Superior temporal gyrus (tissue), 1 donor: ENCODE measurements around the gene GPR45.

Source experiments
- DNase-seq: peaks from one replicate; pipeline ENCODE4 v3.0.0-alpha.2; 2016; ENCODE audit errors: extremely low spot score

GPR45 gene

DNA sequence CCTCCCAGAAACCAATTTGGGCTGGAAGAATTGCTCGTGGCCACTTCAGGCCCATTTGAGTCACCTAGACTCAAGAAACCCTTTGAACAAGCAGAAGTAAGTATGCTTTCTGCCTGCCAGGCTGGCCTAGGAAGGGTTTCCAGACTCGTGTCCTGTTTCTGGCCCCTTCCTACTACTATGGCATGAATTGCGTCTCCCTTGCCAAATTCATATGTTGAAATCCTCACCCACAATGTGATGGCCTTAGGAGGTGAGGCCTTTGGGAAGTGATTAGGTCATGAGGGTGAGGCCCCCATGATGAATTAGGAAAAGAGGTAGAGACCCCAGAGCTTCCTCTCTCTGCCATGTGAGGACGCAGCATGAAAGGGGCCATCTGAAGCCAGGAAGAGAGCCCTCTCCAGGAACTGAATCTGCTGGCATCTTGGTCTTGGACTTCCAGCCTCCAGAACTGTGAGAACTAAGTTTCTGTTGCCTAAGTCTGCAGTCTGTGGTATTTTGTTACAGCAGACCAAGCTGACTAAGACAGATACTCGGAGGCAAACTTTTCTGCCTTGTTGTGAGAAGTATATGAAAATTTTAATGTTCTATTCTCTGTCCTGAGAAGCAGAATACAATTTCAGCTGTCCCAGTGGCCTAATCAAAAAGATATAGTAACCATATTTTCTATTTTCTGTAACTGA, 13.1 kb downstream of the GPR45 start:
- no peak for DNase-seq

DNA sequence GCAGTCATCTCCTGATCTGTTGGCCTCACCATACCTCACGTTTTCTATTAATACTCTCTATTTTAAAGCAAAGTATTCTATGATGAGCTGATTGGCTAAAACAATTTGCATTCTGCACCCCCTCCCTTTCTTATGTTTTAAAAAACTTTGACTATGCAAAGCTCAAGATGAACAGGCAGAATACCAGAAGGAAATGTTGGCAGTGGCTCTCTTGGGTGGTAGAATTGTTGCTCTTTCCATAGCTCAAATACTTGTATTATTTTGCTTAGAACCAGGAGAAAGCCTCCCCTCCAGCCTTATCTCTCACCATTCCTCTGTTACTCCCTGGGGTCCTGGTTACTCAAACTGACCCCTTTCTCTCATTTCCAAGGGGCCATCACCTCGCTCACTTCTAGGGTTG, 14.4 kb downstream of the GPR45 start:
- no peak for DNase-seq

DNA sequence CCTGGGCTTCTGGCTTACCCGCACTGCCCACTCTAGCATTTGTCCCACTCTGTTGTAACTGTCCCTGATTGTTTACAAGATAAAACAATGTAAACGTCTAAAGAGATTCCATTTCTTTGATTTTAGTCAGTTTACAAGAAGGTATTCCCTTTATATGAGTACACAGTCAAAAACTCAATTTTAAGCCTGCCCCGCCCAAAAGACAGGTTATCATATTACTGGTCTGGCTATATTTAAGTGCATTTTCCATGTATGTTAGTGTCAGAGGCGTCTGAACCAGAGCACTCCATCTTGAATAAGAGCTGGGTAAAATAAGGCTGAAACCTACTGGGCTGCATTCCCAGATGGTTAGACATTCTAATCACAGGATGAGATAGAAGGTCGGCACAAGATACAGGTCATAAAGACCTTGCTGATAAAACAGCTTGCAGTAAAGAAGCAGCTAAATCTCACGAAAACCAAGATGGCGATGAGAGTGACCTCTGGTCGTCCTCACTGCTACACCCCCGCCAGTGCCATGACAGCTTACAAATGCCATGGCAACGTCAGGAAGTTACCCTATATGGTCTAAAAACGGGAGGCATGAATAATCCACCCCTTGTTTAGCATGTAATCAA, 15.0 kb downstream of the GPR45 start:
- no peak for DNase-seq

DNA sequence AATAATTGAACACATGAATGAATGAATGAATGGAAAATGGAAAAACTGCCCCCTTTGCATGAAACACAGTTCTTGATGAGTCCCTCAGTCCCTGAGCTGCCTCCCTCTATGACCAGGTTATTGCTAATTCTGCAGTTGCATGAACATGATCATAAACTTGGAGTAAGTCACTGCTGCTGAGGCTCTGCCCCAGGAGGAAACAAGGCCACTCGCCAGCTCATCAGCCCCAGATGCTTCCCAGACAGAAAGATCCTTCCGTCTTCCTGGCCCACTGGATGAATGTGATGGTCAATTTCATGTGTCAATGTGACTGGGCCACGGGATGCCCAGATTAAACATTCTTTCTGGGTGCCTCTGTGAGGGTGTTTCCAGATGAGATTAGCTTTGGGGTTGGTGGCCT, 16.4 kb downstream of the GPR45 start:
- DNase-seq = no peak

DNA sequence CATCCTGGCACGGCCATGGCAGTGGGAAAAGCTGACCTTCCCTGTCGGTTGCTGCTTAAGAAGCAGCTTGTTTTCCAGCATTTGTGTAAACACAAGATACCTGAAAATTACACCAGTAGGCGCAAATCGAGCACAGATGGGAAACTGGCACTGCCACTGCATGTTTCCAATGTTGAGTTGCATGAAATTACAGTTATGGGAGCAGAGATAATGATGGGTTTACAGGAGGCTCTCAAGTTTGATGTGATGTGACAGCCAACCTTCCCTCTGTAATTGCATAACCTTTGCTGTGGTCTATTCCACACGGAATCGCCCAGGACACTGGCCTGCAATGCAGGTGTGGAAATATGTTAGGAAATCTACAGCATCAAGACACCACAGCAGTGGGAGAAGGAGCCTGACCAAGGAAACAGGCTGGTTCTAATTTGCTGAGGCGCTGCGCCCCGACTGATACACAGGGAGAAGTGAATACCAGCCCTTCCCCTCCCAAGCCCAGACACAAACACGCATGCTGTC, 17.4 kb downstream of the GPR45 start:
- DNase-seq = no peak

DNA sequence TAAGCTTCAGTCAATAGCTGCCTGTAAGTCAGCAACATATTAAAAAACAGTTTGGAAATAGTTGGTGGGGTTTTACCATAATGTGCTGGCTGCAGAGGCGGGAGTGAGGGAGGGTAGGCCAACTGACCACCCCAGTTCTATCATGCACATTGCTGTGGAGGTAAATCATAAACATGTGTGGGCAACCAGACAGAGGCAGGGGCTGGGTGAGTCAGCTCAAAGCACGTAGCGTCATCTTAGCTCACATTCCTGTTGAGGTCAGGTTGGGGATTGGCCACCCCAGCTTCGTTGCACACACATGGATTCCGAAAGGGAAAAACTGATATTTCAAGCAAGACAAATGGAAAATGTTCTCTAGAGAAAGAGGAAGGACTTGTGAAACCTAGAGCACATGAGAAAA, 19.5 kb downstream of the GPR45 start:
- DNase-seq = no peak

DNA sequence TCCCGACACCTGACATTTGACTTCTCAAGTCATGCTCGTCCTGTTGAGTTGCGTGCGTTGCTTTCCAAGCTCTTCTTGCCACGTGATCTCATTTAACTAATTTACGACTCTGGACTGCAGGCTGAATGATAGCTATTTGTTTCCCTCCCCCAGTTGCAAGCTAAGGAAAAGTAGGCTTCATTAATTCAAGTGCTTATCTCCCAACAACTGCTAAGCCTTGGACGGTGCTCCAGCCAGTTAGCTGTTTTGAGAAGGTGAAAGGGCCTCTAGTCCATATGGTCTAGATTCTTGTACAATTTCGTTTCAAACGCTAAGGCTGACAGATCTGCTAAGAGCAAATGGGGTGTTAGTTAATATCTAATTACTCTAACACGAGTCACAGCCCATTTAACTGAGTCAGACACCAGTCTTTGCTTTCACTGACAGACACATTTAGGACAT, 21.1 kb downstream of the GPR45 start:
- no peak for DNase-seq

DNA sequence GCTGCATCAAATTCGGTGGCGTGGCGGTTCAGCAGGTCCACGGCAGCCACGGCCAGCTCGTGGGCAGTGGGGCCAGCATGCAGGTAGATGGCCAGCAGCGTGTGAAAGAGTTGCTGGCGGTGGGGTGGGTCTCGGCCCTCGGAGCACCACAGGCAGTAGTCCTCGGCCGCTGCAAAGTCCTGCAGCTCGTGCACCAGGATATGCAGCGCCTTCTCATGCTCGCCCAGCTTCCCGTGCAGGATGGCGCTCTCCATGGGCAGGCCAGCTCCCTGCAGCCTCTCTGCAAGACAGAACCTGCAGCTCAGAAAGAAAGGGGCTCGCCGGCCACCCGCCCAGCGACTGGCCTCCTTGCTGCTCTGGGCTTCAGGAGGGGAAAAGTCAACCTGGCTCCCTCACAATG, 27.9 kb downstream of the GPR45 start:
- DNase-seq = no peak

DNA sequence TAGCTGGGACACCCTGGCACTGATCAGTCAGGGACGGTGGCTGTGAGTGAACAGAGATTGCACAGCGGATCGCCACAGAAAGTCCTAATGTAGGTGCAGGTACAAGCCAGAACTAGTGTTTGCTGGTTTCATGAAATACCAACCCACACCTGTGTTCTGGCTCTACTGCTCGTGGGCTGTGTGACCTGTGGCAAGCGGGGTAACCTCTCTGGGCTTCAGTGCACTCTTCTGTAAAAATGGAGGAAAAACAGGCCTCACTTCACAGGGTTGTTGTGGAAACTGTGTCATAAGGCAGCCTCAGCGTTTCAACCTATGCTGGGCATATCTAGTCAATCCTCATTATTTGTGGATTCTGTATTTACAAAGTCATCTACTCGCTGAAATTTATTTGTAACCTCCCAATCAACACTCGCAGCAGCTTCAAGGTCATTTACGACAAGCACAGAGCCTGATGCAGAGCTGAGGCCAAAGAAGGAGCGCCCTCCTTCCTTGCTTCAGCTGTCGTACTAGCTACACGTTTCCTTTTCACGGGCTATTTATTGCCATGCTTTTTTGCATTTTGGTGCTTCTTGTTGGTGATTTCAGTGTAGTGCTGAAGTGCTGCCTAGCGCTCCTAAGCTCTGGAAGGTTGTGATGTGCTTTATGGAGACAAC, 30.0 kb downstream of the GPR45 start:
- no peak for DNase-seq

DNA sequence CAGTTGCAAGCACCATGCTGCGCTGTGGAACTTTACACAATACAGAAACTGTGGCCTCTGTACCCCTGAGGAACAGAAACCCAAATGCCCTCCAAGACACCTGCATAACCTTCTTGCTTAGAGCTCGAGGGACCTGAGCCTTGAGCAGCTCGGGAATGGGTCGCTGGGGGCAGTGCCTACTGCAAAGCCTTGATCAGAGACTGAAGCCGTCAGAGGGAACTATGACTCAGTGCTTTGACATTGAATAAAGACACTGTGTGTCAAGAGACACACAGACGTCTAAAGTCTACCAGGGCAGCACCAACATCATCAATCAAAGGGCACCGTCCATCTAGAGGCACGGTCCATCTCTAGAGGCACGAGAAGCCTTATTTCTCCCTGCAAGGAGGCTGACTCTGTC, 30.6 kb downstream of the GPR45 start:
- DNase-seq = no peak

DNA sequence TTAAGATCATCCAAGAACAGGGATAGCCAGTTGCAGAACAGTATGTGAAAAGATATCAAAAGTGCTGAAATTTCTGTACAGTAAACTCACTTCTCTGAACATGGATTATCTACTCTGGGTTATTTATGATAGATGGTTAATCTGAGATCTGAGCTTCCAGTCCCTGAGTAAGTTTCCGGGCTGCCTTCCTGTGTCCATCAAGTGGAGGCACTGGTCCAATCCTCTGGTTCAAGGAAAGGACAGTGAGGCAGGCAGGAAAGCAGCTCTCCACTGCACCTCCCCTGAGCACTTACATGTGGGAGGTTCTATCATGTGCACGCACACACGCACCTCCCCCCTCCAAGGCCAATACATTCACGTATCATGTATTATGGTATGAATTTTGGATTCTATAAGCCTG, 32.5 kb downstream of the GPR45 start:
- no peak for DNase-seq

DNA sequence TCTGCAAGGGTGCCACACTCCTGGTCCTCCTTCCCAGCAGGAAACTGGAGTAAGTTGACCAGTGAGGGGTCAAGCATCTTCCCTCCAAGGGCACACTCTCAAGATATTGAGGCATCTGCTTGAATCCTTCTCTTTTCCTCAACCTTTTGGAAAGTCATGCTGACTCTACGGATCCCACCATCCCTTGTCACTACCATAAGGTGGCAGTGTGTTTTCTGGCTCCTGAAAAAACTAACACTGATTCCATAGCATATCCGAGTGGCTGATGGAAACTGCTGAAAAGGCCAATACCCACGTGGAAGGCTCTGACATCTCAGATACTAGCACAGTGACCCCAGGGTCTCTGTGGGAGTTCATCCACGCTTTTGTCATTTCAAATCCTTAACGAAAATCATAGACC, 37.1 kb downstream of the GPR45 start:
- DNase-seq = no peak

DNA sequence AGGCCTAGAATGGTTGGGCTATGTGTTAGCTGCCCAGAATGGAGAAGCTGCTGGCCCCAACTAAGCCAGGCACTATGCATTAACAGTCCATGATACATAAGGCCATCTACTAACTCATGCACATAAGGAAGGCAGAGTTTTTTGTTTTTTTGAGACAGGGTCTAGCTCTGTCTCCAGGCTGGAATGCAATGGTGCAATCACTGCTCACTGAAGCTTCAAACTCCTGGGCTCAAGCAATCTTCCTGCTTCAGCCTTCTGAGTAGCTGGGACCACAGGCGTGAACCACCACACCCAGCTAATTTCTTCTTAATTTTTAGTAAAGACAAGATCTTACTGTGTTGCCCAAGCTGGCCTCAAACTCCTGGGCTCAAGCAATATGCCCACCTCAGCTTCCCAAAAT, 37.6 kb downstream of the GPR45 start:
- no peak for DNase-seq

DNA sequence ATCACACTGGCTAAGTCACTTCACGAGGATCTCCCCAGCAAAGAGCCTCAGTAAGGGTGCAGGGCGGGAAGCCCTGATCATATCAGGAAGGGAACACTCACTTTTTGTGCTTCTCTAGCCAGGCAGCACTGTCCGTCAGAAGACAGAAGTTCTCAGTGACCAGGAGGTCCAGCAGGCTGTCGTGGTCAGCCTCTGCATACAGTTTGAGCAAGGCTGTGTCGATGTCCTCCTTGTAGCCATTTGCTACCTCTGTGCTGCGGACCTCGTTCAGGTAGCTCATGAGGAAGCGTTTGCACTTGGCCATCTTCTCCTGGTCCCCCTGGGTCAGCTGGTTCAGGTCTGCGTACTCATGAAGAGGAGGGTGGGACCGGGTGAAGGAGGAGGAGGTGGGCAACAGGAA, 38.7 kb downstream of the GPR45 start:
- no peak for DNase-seq

DNA sequence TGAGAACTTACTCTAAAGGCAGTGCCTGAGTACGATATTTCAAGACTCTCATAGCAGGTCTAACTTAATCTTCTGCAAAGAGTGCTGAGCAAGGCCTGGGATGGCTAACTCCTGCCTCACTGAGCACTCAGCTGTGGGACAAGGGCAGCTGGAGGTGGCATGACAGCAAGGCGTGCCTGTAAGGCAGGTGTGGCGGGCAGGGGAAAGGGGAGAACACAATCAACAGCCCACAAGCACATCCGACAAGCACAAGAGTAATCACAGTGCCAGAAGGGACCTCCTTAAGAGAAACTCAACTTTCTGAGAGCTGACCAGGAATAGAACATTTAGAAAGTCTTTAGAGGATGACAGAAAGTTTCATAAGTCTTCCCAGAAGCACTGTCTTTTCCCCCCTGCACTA, 42.0 kb downstream of the GPR45 start:
- no peak for DNase-seq

DNA sequence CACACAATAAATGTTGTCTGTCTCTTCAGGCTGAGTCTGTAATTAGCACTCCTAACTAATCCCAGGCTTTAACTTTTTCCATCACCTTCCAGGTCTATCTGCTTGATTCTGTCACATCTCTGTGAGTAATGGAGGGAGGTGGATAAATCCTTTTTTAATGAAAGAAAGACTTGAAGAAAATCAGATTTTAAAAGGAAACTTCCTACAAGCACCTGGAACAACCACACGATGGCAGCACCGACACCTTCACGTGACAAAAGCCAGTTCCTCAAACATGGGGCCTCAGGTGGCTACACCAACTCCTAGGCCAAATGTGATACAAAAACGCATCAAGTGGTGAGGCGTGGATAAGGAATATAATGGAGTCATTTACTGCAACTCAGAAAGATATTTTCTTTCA, 46.1 kb downstream of the GPR45 start:
- no peak for DNase-seq

DNA sequence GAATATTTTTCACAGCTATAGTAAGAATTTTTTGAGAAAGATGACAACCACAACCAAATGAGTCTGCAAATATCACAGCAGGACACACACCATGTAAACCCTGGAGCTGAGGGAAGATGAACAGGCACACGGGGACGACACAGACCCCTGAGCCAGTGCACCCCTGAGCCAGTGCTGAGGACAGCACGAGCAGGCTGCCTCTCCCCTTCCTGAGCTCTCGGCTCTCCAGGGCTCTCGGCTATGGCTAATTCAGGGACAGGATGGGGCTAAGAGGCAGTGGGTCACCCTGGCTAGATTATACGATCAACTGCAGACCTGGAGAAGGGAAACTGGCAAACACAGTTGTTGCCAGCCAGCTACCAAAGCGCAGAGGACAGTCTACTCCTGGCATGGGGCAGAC, 46.6 kb downstream of the GPR45 start:
- DNase-seq = no peak

DNA sequence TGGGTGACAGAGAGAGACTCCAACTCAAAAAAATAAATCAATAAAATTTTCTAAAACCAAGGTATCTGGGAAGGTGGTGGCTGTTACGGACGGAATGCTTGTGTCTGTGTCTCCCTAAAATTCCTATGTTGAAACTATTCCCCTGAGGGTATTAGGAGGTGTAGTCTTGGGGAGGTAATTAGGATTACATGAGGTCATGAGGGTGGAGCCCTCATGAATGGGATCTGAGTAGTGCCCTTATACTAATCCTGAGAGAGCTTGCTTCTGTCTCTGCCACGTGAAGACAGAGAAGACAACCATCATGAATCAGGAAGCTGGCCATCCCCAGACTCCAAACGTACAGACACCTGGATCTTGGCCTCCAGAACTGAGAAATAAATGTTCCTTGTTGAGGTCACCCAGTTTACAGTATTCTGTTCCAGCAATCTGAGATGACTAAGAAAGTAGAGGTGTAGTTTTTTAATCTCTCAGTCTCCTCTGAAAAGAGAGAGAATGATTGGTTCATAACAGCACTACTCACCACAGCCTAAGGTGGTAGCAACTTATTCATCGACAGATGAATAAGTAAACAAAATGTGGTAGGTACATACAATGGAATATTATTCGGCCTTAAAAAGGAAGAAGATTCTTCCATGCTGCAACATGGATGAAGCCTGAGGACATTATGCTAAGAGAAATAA, 49.6 kb downstream of the GPR45 start:
- no peak for DNase-seq

DNA sequence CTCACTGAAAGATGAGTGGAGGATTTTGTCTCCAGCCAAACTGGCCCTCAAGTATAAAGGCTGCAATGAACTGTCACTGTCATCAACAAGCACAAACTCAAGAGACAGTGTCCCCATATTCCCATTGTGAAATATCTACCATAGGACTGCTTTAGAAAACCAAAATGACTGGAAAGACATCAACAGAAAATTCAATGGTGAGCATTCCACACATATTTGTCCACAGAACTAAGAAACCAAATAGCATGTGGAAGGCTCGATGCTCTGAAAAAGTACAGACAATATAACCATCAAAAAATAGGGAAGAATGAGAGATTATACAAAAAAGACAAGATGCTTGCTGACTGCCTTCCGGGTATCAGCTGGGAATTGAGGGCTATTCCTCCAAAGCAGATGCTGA, 50.4 kb downstream of the GPR45 start:
- no peak for DNase-seq
